Tongue (tissue), 2 donors: Measurements from ENCODE around the gene PASK. TPM values are rescaled to one million over a fixed set of nuclear protein-coding genes. Genes with fewer than 3 reads are reported as not detected.
"Not testable (repeated sequence)": the region's sequence is repeated elsewhere in the genome, so short reads cannot be mapped to it uniquely, and the experiment has no call there.

ENCODE experiments used
- DNase-seq: peaks from one replicate; pipeline ENCODE4 v3.0.0-alpha.2; 2015
- total RNA-seq: library from RNA; depleted of rRNA; stranded (reverse); fragments of >200 nt; gene quantifications from one replicate; pipeline ENCODE4 v1.2.3, GENCODE V29; 2014

The PASK gene
- 5.0 TPM for total RNA-seq

- peak; percentile 97 for DNase-seq
Measured at GRCh38 chr2:241148891-241149674, at the start of gene PASK. PASK (minus strand) TSS chr2:241149472; CDS start chr2:241143032, 6,440 bp downstream.

- DNase-seq = no peak
Measured at GRCh38 chr2:241198381-241199279, 49.4 kb upstream of the PASK start.

GRCh38 chr2:241197947-241198346 is 48.7 kb upstream of the PASK start:
- DNase-seq = no peak

- DNase-seq = not testable (repeated sequence)
Measured at GRCh38 chr2:241197246-241197645, 48.0 kb upstream of the PASK start.

GRCh38 chr2:241195506-241196130 is 46.3 kb upstream of the PASK start:
- no peak for DNase-seq

GRCh38 chr2:241194811-241195210 is 45.5 kb upstream of the PASK start:
- DNase-seq = no peak

- DNase-seq = no peak
Measured at GRCh38 chr2:241193271-241193670, 44.0 kb upstream of the PASK start.

GRCh38 chr2:241191081-241191480 is 41.8 kb upstream of the PASK start:
- no peak for DNase-seq

GRCh38 chr2:241190291-241190981 is 41.2 kb upstream of the PASK start:
- no peak for DNase-seq

GRCh38 chr2:241189856-241190201 is 40.6 kb upstream of the PASK start:
- DNase-seq = no peak

GRCh38 chr2:241189093-241189855 is 40.0 kb upstream of the PASK start:
- DNase-seq = no peak

GRCh38 chr2:241188361-241189092 is 39.3 kb upstream of the PASK start, which contains the start of gene ANO7:
ANO7 (plus strand) TSS chr2:241188677; CDS start chr2:241190064, 1,387 bp downstream.
- no peak for DNase-seq

- DNase-seq = no peak
Measured at GRCh38 chr2:241187918-241188234, 38.6 kb upstream of the PASK start.

- DNase-seq = no peak
Measured at GRCh38 chr2:241187101-241187917, 38.0 kb upstream of the PASK start.

GRCh38 chr2:241185961-241186360 is 36.7 kb upstream of the PASK start:
- no peak for DNase-seq

- DNase-seq = no peak
Measured at GRCh38 chr2:241184901-241185300, 35.6 kb upstream of the PASK start.

- no peak for DNase-seq
Measured at GRCh38 chr2:241183221-241183620, 33.9 kb upstream of the PASK start.

- DNase-seq = no peak
Measured at GRCh38 chr2:241182531-241183133, 33.4 kb upstream of the PASK start.

GRCh38 chr2:241182126-241182525 is 32.9 kb upstream of the PASK start:
- no peak for DNase-seq

- no peak for DNase-seq
Measured at GRCh38 chr2:241180495-241180894, 31.2 kb upstream of the PASK start.
